ENCODE measurements around the gene PSG3. TPM values are rescaled to one million over a fixed set of nuclear protein-coding genes. Genes with fewer than 3 reads are reported as not detected.
"Not testable (repeated sequence)": the region's sequence is repeated elsewhere in the genome, so short reads cannot be mapped to it uniquely, and the experiment has no call there.

The PSG3 gene
- total RNA-seq, 1 experiment from 2014 or later: not detected

- H3K27me3 ChIP-seq, DNase-seq, H3K4me3 ChIP-seq, H3K36me3 ChIP-seq: not testable (repeated sequence)
- peaks cover 24% of the 10 kb centered on the region for H3K9me3 ChIP-seq
Observed at GRCh38 chr19:42714000-42714399, 26.3 kb downstream of the PSG3 start.

GRCh38 chr19:42712753-42713152, 27.5 kb downstream of the PSG3 start:
- H3K9me3 ChIP-seq: peaks cover 17% of the 10 kb centered on the region
- not testable (repeated sequence) for H3K27me3 ChIP-seq, DNase-seq, H3K4me3 ChIP-seq, H3K36me3 ChIP-seq

GRCh38 chr19:42710986-42711385, 29.3 kb downstream of the PSG3 start:
- not testable (repeated sequence) for H3K9me3 ChIP-seq, H3K36me3 ChIP-seq, DNase-seq, H3K4me3 ChIP-seq, H3K27me3 ChIP-seq

- Histone ChIP-seq H3K27me3 (no peaks in the 10 kb centered on the region), H3K36me3 (no peaks in the 10 kb centered on the region), H3K4me3 (no peak overlapping the region), H3K9me3 (peaks cover 10% of the 10 kb centered on the region)
- no peak for DNase-seq
Observed at GRCh38 chr19:42697884-42698283, 42.4 kb downstream of the PSG3 start.

- DNase-seq: no peak
- no peaks in the 10 kb centered on the region for H3K27me3 ChIP-seq
Observed at GRCh38 chr19:42695811-42696503, 44.3 kb downstream of the PSG3 start.

GRCh38 chr19:42693760-42694350, 46.4 kb downstream of the PSG3 start:
- peak; percentile 58 for DNase-seq
- peaks cover 9% of the 10 kb centered on the region for H3K9me3 ChIP-seq

More at GRCh38 chr19:42695811-42696503, 44.3 kb downstream of the PSG3 start:
- no peaks in the 10 kb centered on the region for H3K36me3 ChIP-seq
- H3K4me3 ChIP-seq: no peak overlapping the region
- H3K9me3 ChIP-seq: peaks cover 10% of the 10 kb centered on the region

GRCh38 chr19:42683917-42684513, 56.3 kb downstream of the PSG3 start:
- no peak for DNase-seq
- H3K27me3 ChIP-seq: no peaks in the 10 kb centered on the region
- no peaks in the 10 kb centered on the region; the same call in 1 of the 2 replicates for H3K36me3 ChIP-seq
- H3K9me3 ChIP-seq: peaks cover 42% of the 10 kb centered on the region
- H3K4me3 ChIP-seq: no peak overlapping the region

More at GRCh38 chr19:42693760-42694350, 46.4 kb downstream of the PSG3 start:
- H3K4me3 ChIP-seq: no peak overlapping the region
- no peaks in the 10 kb centered on the region for H3K27me3 ChIP-seq
- H3K36me3 ChIP-seq: no peaks in the 10 kb centered on the region

GRCh38 chr19:42676326-42676725, 64.0 kb downstream of the PSG3 start:
- DNase-seq, H3K4me3 ChIP-seq, H3K9me3 ChIP-seq, H3K36me3 ChIP-seq, H3K27me3 ChIP-seq: not testable (repeated sequence)

GRCh38 chr19:42674549-42674948, 65.7 kb downstream of the PSG3 start:
- not testable (repeated sequence) for H3K36me3 ChIP-seq, H3K4me3 ChIP-seq, H3K27me3 ChIP-seq, H3K9me3 ChIP-seq, DNase-seq

Other genes with a start within 250 kb of the PSG3 start
- gene CEACAM1, start 212.0 kb downstream of the PSG3 start, total RNA-seq (2014; rRNA removed; shearing (Covaris generic); ENCODE audit: low replicate concordance): not detected in 2 replicates
- gene CEACAM8, start 145.6 kb downstream of the PSG3 start, total RNA-seq (2014; rRNA removed; shearing (Covaris generic); ENCODE audit: low replicate concordance): not detected in 2 replicates
- gene PSG8, start 25.2 kb upstream of the PSG3 start, total RNA-seq (2014; rRNA removed; shearing (Covaris generic); ENCODE audit: low replicate concordance): not detected in 2 replicates
- gene PSG1, start 139.2 kb upstream of the PSG3 start, total RNA-seq (2014; rRNA removed; shearing (Covaris generic); ENCODE audit: low replicate concordance): not detected in 2 replicates
- not detected in 2 replicates for gene PSG6, start 177.4 kb upstream of the PSG3 start, total RNA-seq (2014; rRNA removed; shearing (Covaris generic); ENCODE audit: low replicate concordance)
- not detected in 2 replicates for gene PSG7, start 196.7 kb upstream of the PSG3 start, total RNA-seq (2014; rRNA removed; shearing (Covaris generic); ENCODE audit: low replicate concordance)

Data from MG63 (cell line).